Endodermal cell (in vitro differentiated cells): ENCODE results near the gene AMIGO1. TPM values are rescaled to one million over a fixed set of nuclear protein-coding genes. Genes with fewer than 3 reads are reported as not detected.

Experiments
- DNase-seq: peaks from one replicate; pipeline ENCODE4 v3.0.0-alpha.2; 2017
- H3K27ac ChIP-seq: 2 replicates; pipeline ENCODE4 v1.5.1; 2013; ENCODE audit warnings: mild to moderate bottlenecking, low read depth, low read length, moderate library complexity
- H3K27me3 ChIP-seq: 2 replicates; pipeline ENCODE4 v1.6.1; 2013; ENCODE audit warnings: mild to moderate bottlenecking, low read length, moderate library complexity; ENCODE audit not compliant: insufficient read depth, control insufficient read depth, poor library complexity, severe bottlenecking
- H3K36me3 ChIP-seq: 2 replicates; pipeline ENCODE4 v1.7.0; 2013; ENCODE audit warnings: mild to moderate bottlenecking, low read length, moderate library complexity; ENCODE audit not compliant: control insufficient read depth, insufficient read depth
- H3K4me1 ChIP-seq: one replicate; pipeline ENCODE4 v1.7.0; 2013; ENCODE audit warnings: low read length; ENCODE audit not compliant: control insufficient read depth, insufficient read depth
- H3K4me3 ChIP-seq: 2 replicates; pipeline ENCODE4 v1.5.1; 2013; ENCODE audit warnings: mild to moderate bottlenecking, low read length, moderate library complexity
- H3K9ac ChIP-seq: 2 replicates; pipeline ENCODE4 v1.6.1; 2013; ENCODE audit warnings: mild to moderate bottlenecking, low read length, moderate library complexity; ENCODE audit not compliant: poor library complexity, severe bottlenecking; ENCODE audit errors: extremely low read depth
- H3K9me3 ChIP-seq: 2 replicates; pipeline ENCODE4 v1.6.1; 2013; ENCODE audit warnings: mild to moderate bottlenecking, low read length, moderate library complexity; ENCODE audit not compliant: control insufficient read depth
- H3K27ac Mint-ChIP-seq: 2 replicates; pipeline ENCODE4 v1.8.0; 2020; ENCODE audit warnings: mixed read lengths
- H3K27me3 Mint-ChIP-seq: 2 replicates; pipeline ENCODE4 v1.8.0; 2021; ENCODE audit warnings: mild to moderate bottlenecking, mixed read lengths; ENCODE audit not compliant: insufficient read depth
- H3K36me3 Mint-ChIP-seq: 2 replicates; pipeline ENCODE4 v1.8.0; 2020; ENCODE audit warnings: low read depth, mixed read lengths
- H3K4me1 Mint-ChIP-seq: 2 replicates; pipeline ENCODE4 v1.8.0; 2020; ENCODE audit warnings: mixed read lengths
- H3K4me3 Mint-ChIP-seq: 2 replicates; pipeline ENCODE4 v1.8.0; 2020; ENCODE audit warnings: mild to moderate bottlenecking, moderate library complexity, mixed read lengths
- H3K9me3 Mint-ChIP-seq: 2 replicates; pipeline ENCODE4 v1.8.0; 2020; ENCODE audit warnings: mild to moderate bottlenecking, mixed read lengths
- CTCF ChIP-seq: fragments of 200-600 bp; sonication (generic); conservative IDR thresholded peaks from 2 replicates; pipeline ENCODE4 v1.5.0; 2021; ENCODE audit warnings: antibody characterized with exemption, mild to moderate bottlenecking
- WGBS, 2 experiments: methylation state at CpG; one replicate each; pipeline versions ENCODE4 v1.1.5 to v1.1.7; 2013; ENCODE audit warnings: missing lambda C conversion rate in 2 of 2, mixed read lengths in 1 of 2; ENCODE audit not compliant: insufficient coverage in 1 of 2, insufficient read length in 1 of 2; 5-methylcytosine and 5-hydroxymethylcytosine counted together
- total RNA-seq, 2 donors: library from RNA; stranded (reverse); fragmentation: NEBNext Ultra II Directional in 1 of 2; extraction: Animal tissue kit (Norgen Biotek cat#: 25700) in 1 of 2; gene quantifications; 2 replicates in 1 of 2; 3 replicates in 1 of 2; pipeline ENCODE4 v1.2.1, GENCODE V29; 2021

Gene AMIGO1
- total RNA-seq, 2 donors from 2014 or later: 2.4 to 2.7 TPM

DNA sequence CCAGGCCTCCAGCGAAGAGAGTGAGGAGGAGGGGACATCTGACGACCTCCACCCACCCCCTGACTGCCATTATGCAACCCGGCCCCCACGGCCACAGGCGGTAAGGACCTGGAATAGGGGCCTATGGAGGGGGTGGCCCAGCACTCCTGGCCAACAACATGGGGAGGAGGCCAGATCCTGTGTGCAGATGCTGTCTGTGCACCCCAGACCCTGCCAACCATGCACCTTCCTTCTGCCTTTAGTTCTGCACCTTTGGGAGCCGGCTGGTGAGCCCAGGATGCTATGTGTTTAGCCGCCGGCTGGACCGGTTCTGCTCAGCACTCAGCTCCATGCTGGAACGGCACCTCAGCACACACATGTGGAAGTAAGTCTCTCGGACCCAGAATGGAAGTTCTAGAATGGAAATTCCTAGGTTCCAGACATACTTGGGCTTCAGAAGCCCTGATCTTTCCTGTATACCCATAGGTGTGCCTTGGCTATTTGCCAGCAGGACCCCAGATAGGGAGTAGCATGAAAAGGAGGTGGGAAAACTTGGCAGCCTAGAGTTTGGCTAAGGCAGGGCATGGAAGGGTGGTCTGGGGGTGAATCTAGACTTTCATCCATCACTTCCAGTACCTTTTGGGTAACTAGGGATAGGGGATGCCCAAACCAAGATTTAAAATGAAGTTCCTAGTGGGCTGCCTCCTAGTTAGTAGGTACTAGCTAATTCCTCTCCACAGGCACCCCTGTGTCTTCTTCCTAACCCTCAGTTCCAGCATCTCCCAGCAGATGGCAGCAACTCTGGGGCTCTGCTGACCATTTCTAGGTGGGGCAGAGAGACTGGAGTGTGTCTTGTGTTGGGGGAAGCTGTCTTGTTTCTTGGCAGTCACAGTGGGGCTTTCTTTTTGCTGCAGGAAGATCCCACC lies 19.2 kb downstream of the AMIGO1 start:
- WGBS, 2 experiments: 84 to 98% methylated on average over 6 to 11 of the region's 11 CpGs
- no peaks in the 10 kb centered on the region for H3K27me3 ChIP-seq
- Mint-ChIP-seq H3K4me1 (peaks cover under 1% of the 10 kb centered on the region), H3K27ac (no peak overlapping the region), H3K9me3 (no peaks in the 10 kb centered on the region), H3K27me3 (no peaks in the 10 kb centered on the region), H3K36me3 (peaks cover 4% of the 10 kb centered on the region), H3K4me3 (no peak overlapping the region)
- H3K9me3 ChIP-seq: no peaks in the 10 kb centered on the region
- no peaks in the 10 kb centered on the region for H3K4me1 ChIP-seq
- H3K36me3 ChIP-seq: peaks cover 13% of the 10 kb centered on the region
- peak; percentile 85 for TF ChIP-seq CTCF
- peak; percentile 92 for DNase-seq
- no peak overlapping the region for H3K4me3 ChIP-seq
- no peak overlapping the region for H3K9ac ChIP-seq
- no peak overlapping the region for H3K27ac ChIP-seq

- H3K9ac ChIP-seq: no peak overlapping the region
- H3K27ac Mint-ChIP-seq: no peak overlapping the region
- no peaks in the 10 kb centered on the region for H3K4me1 ChIP-seq
- peaks cover 4% of the 10 kb centered on the region for H3K36me3 Mint-ChIP-seq
- no peaks in the 10 kb centered on the region for H3K27me3 ChIP-seq
- H3K4me1 Mint-ChIP-seq: peaks cover 10% of the 10 kb centered on the region
- no peaks in the 10 kb centered on the region for H3K9me3 ChIP-seq
- TF ChIP-seq CTCF: no peak
- H3K9me3 Mint-ChIP-seq: no peaks in the 10 kb centered on the region
- peaks cover 13% of the 10 kb centered on the region for H3K36me3 ChIP-seq
- H3K4me3 Mint-ChIP-seq: no peak overlapping the region
- DNase-seq: no peak
- H3K4me3 ChIP-seq: no peak overlapping the region
- WGBS, 2 experiments: 90% methylated on average over 12 of the region's 12 CpGs; no CpG with 5 or more reads in 1 of the 2 experiments
- H3K27me3 Mint-ChIP-seq: no peaks in the 10 kb centered on the region
- H3K27ac ChIP-seq: no peak overlapping the region
These were observed 20.8 kb downstream of the AMIGO1 start for GRCh38 chr1:109488696-109489095.

DNA sequence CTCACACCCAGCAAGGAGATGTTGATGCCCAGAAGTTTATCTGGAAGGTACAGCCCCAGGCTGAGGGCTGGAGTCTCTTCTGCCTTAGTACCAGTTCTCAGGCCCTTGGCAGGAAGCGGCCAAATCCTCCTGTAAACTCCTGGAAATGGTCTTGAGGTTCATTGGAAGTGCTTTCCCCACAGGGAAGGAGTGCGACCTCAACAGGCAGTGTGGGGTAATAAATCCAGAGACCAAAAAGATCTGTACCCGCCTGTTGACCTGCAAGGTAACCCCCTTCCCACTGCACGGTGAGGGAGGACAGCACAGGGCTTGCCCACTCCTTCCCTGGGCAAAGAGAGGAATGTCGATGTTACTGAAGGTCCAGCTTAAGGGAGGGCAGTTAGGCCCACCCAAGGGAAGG lies 21.3 kb downstream of the AMIGO1 start:
- H3K4me3 ChIP-seq: no peak overlapping the region
- DNase-seq: no peak
- Mint-ChIP-seq H3K4me1 (peaks cover 13% of the 10 kb centered on the region), H3K27ac (no peak overlapping the region), H3K4me3 (no peak overlapping the region), H3K36me3 (peaks cover 4% of the 10 kb centered on the region), H3K27me3 (no peaks in the 10 kb centered on the region), H3K9me3 (no peaks in the 10 kb centered on the region)
- no peaks in the 10 kb centered on the region for H3K9me3 ChIP-seq
- WGBS, 2 experiments: 74 to 88% methylated on average over 4 to 5 of the region's 5 CpGs
- H3K27me3 ChIP-seq: no peaks in the 10 kb centered on the region
- no peak overlapping the region for H3K9ac ChIP-seq
- peaks cover 13% of the 10 kb centered on the region for H3K36me3 ChIP-seq
- H3K27ac ChIP-seq: no peak overlapping the region
- TF ChIP-seq CTCF: peak; percentile 56
- peaks cover under 1% of the 10 kb centered on the region for H3K4me1 ChIP-seq
